Activated T-helper 17 cell treated with anti-CD3 and anti-CD28 coated beads, Interleukin-2, amount 50 U/mL, for 72 hours (primary cell): ENCODE measurements around the gene ABTB1. TPM values are rescaled to one million over a fixed set of nuclear protein-coding genes. Genes with fewer than 3 reads are reported as not detected.
A peak's percentile ranks its signal among the peaks of the same experiment; 100 is the strongest.
"Not testable (repeated sequence)": the region's sequence is repeated elsewhere in the genome, so short reads cannot be mapped to it uniquely, and the experiment has no call there.

Source experiments
- ATAC-seq: fragments of 150-1000 bp; cut with Tn5 transposase; replicated peaks from 2 replicates; pipeline ENCODE4 v1.10.0; 2021; ENCODE audit warnings: mild to moderate bottlenecking, moderate library complexity
- H3K27ac Mint-ChIP-seq: one replicate; pipeline ENCODE4 v1.8.0; 2022; ENCODE audit warnings: mixed read lengths
- H3K27me3 Mint-ChIP-seq: one replicate; pipeline ENCODE4 v1.8.0; 2022; ENCODE audit warnings: mixed read lengths
- H3K36me3 Mint-ChIP-seq: one replicate; pipeline ENCODE4 v1.8.0; 2022; ENCODE audit warnings: low read depth, mild to moderate bottlenecking, mixed read lengths
- H3K4me1 Mint-ChIP-seq: one replicate; pipeline ENCODE4 v1.8.0; 2022; ENCODE audit warnings: mixed read lengths
- H3K4me3 Mint-ChIP-seq: one replicate; pipeline ENCODE4 v1.8.0; 2022; ENCODE audit warnings: mild to moderate bottlenecking, mixed read lengths
- H3K9me3 Mint-ChIP-seq: one replicate; pipeline ENCODE4 v1.8.0; 2022; ENCODE audit warnings: mixed read lengths
- total RNA-seq, 2 donors: library from RNA; stranded (reverse); gene quantifications; one replicate each; pipeline ENCODE4 v1.2.3, GENCODE V29; 2022

Gene ABTB1
- total RNA-seq, 2 donors from 2014 or later = 16.1 to 23.6 TPM

DNA sequence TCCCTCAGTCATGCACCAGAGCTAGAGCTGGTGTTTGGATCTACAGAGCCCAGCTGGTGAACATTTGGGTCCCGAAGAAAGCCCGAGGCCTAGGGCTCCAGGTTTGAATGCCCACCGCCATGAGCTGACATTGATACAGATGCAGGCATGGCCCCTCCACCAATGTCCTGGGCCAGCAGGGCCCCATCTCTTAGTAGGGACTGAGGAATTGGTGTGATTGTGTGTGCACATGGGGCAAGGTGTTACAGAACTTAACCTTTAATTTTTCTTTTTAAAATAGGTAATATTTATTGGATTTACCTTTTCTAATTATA lies 32.8 kb upstream of the ABTB1 start:
- Mint-ChIP-seq H3K4me1 (peaks cover 9% of the 10 kb centered on the region), H3K27me3 (peaks cover 3% of the 10 kb centered on the region)

DNA sequence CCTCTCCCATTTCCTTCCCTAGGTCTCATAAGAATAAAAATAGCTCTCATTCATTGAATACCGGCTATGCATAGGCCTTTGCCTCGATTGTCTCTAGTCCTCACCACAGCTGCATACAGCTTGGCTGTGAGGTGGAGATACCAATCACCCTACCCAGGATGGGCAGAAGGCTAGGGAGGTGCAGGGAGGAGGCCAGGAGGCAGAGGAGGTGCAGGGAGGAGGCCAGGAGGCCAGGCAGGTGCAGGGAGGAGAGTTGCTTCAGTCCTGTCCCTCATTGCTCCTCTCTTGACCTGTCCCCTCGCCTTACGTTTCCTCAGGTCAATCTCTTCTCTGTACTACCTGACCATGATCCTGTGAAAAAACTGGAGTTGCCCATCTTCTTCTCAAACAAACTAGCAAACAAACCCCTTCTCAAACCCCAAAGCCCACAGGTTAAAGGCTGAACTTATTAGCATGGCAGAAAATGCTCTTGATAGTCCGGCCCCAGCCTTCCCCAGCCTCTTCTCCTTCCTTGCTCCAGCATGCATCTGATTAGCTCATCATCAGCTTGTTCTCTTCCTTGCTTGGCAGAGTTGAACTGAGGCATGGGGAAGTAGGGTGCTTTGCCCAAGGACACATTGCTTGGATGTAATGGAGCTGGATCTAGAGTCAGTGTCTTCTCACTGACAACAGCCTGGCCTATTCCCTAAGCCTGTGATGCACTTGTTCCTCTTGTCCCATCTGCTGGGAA lies 27.9 kb upstream of the ABTB1 start:
- no peaks in the 10 kb centered on the region for H3K27me3 Mint-ChIP-seq
- H3K4me3 Mint-ChIP-seq = no peak overlapping the region
- H3K27ac Mint-ChIP-seq = no peak overlapping the region
- ATAC-seq = no peak
- H3K4me1 Mint-ChIP-seq = no peaks in the 10 kb centered on the region
- no peaks in the 10 kb centered on the region for H3K36me3 Mint-ChIP-seq
- H3K9me3 Mint-ChIP-seq = no peaks in the 10 kb centered on the region

More for the DNA sequence above, 32.8 kb upstream of the ABTB1 start:
- no peak overlapping the region for H3K27ac Mint-ChIP-seq
- no peaks in the 10 kb centered on the region for H3K36me3 Mint-ChIP-seq
- ATAC-seq = no peak
- no peaks in the 10 kb centered on the region for H3K9me3 Mint-ChIP-seq
- no peak overlapping the region for H3K4me3 Mint-ChIP-seq

DNA sequence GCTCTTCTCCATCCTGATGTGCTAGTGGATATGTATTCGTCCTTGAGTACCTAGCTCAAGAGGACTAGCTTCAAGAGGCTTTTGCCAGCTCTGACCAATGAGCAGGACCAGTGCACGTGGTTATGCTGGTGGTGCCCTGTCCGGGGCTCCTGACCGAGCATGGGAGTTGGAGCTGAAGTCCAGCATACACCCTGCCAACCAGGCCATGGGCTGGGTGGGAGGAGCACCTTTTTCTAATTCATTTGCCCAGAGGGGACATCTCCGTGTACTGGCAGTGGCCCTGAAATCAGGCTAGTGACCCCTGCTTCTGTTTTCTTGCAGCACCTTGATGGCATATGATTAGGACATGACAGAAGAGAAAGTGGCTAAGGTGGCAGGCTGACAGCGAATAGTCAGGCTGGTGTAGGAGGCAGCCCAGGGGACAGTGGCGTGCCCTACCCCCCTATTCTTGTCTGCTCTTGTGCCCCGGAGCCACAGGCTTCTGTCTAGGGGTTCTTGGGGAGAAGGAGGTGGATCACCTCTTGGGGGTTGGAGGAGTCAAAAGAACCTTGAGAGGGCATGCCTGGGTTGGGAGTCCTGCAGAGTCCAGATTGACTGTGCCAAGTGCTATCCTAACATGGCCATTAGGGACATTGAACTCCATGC lies 27.3 kb upstream of the ABTB1 start:
- no peaks in the 10 kb centered on the region for H3K9me3 Mint-ChIP-seq
- H3K27me3 Mint-ChIP-seq = no peaks in the 10 kb centered on the region
- H3K36me3 Mint-ChIP-seq = no peaks in the 10 kb centered on the region
- no peaks in the 10 kb centered on the region for H3K4me1 Mint-ChIP-seq
- H3K27ac Mint-ChIP-seq = no peak overlapping the region
- no peak for ATAC-seq
- no peak overlapping the region for H3K4me3 Mint-ChIP-seq

DNA sequence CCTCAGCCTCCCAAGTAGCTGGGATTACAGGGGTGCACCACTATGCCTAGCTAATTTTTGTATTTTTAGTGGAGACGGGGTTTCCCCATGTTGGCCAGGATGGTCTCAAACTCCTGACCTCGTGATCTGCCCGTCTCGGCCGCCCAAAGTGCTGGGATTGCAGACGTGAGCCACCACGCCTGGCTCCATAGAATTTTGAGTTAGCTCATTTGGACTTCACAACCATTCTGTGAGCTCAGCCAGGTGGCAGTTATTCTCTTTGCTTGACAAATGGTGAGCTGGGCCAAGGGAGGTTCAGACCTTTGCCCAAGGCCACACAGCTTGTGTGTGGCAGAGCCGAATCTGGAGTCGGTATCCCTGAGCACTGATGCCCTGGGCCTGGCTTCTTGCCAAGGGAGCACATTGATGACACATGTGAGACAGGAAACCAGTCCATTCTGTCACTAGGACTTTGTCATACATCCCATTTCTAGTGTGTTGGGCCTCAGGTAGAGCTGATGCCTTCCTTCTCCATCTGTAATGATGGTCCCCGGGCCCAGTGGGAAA lies 26.2 kb upstream of the ABTB1 start:
- no peak for ATAC-seq
- H3K36me3 Mint-ChIP-seq = no peaks in the 10 kb centered on the region
- no peaks in the 10 kb centered on the region for H3K4me1 Mint-ChIP-seq
- H3K9me3 Mint-ChIP-seq = no peaks in the 10 kb centered on the region
- no peaks in the 10 kb centered on the region for H3K27me3 Mint-ChIP-seq
- H3K27ac Mint-ChIP-seq = no peak overlapping the region
- H3K4me3 Mint-ChIP-seq = no peak overlapping the region

DNA sequence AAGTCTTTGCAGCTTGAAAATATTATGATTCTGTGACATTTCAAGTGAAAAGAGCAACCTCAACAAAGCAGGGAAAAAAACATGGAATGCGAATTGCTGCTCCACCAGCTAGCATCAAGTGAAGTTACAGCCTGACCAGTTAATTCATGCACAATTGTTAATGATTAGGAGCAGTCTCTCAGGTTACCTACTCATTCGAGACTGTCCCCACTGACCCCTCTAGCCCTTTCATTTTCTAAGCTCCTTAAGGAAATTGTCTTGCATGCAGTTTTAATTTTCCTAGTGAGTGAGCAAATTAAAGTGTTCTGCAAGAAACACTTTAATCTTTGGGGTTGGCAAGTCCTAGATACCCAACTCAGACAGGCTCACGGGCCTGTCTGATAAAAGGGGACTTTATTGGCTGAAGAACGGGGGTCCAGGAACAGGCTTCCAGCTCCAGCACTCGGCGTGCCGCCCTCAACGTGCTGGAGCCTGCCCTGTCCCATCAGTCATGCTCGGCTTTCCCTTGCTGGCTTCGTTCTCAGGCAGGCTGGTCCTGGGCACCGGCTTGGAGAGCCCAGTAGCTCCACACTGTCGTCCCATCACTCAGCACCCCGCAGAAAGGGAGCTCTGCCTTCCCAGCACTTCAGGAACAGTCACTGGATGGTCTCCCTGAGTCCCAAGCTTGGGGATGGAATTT lies 25.4 kb upstream of the ABTB1 start:
- Mint-ChIP-seq H3K4me3 (no peak overlapping the region), H3K4me1 (no peaks in the 10 kb centered on the region), H3K36me3 (no peaks in the 10 kb centered on the region), H3K27ac (no peak overlapping the region), H3K27me3 (no peaks in the 10 kb centered on the region), H3K9me3 (no peaks in the 10 kb centered on the region)
- no peak for ATAC-seq

DNA sequence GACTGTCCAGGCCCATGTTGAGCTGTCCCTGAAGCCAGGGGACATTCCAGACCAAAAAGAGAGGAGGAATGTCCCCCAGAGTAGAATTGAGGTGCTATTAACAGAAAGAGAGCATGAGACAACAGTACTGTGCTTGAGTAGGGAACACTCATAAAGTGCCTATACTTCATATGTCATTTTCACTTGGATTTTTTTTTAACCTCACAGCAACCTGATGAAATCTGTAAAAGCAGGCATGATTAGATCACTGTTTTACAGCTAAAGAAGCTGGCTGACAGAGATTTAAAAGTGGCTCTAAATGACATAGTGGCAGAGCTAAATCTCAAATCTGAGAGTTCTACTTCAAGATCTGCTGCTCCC lies 24.9 kb upstream of the ABTB1 start:
- ATAC-seq = no peak
- no peaks in the 10 kb centered on the region for H3K9me3 Mint-ChIP-seq
- H3K4me1 Mint-ChIP-seq = no peaks in the 10 kb centered on the region
- no peak overlapping the region for H3K27ac Mint-ChIP-seq
- no peak overlapping the region for H3K4me3 Mint-ChIP-seq
- H3K36me3 Mint-ChIP-seq = no peaks in the 10 kb centered on the region
- H3K27me3 Mint-ChIP-seq = no peaks in the 10 kb centered on the region

DNA sequence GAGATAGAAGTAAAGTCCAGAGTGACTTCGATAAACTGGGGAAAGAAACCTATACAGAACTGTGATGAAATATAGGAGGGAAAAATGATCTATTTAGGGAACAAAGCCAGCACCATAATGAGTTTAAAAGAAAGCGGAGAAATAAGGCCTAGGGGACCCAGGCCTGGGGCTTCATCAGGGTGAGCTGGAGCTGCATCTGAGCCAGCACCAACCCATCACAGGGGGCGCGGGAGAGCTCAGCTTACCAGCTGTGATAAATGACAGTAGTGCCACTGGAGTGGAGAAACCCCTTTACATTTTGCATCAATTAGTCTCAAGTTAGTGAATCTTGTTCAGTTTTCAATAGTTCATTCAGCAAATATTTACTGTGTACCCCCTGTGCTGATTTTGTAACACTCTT lies 22.5 kb upstream of the ABTB1 start:
- no peaks in the 10 kb centered on the region for H3K4me1 Mint-ChIP-seq
- no peak for ATAC-seq
- H3K36me3 Mint-ChIP-seq = no peaks in the 10 kb centered on the region
- H3K27ac Mint-ChIP-seq = no peak overlapping the region
- no peaks in the 10 kb centered on the region for H3K9me3 Mint-ChIP-seq
- H3K4me3 Mint-ChIP-seq = no peak overlapping the region
- no peaks in the 10 kb centered on the region for H3K27me3 Mint-ChIP-seq

DNA sequence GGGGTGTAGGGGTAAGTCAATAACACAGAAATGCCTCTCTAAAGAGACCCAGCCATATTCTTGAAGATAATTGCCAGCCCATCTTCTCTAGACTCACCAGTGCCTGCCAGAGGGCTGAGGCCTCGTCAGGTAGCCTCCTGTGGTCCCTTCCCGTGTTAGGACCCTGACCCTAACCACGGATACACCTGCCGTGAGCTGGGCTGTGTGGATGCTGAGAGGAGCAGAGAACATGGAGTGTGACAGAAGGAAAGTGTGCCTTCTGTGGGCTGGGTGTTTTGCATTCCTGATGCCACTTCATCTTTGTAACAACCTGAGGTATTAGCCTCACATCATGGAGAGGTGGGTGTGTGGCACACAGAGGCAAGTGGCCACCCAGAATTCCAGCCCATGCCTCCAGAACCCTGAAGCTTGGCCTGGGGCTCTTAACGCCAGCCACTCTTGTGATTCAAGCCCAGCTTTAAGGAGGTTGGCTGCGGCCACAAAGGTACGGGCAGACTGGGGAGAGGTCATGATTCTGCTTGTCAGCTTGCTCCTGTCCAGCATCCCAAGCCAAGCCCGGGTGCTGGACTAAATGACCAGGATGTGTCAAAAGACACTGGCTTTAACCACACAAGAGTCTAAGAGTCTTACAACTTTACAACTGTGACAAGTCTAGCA lies 21.1 kb upstream of the ABTB1 start:
- Mint-ChIP-seq H3K27ac (no peak overlapping the region), H3K36me3 (no peaks in the 10 kb centered on the region), H3K9me3 (no peaks in the 10 kb centered on the region), H3K4me1 (no peaks in the 10 kb centered on the region), H3K27me3 (no peaks in the 10 kb centered on the region), H3K4me3 (no peak overlapping the region)
- no peak for ATAC-seq

DNA sequence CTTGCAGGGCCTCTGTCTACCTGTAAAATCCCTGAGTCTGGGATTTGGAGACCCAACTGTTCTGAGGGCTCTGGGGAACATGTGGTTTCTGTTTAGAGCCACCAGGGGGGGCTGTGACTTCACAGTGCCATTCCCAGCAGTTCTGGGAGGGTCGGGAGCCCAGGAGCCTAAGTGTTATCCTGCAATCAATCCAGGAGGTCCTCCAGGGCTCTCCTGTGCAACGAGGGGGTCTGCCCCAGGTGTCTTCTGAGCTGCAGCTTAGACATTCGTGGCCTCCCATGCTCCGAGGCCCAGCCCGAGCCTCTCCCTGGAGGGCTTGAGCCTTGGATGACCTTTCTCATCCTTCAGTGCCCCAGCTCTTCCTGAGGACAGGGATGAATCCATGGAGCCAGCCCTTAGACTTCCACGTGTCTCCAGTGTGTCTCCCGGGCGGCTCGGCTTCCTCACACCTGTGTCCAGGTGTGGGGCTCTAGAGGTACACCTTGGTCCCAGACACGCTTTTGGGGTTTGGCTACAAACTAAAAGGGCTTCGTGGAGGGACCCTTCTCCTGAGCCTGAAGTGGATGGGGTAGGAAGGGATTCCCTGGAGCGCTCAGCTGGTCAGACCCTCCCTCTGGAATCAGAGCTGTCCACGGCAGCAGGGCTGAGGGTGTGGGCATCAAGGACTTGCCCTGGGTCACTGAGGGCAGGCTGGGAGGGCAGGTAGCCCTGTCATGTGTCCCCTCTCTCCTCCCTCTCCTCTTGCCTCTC lies 20.3 kb upstream of the ABTB1 start:
- no peaks in the 10 kb centered on the region for H3K27me3 Mint-ChIP-seq
- peak; percentile 66 for ATAC-seq

DNA sequence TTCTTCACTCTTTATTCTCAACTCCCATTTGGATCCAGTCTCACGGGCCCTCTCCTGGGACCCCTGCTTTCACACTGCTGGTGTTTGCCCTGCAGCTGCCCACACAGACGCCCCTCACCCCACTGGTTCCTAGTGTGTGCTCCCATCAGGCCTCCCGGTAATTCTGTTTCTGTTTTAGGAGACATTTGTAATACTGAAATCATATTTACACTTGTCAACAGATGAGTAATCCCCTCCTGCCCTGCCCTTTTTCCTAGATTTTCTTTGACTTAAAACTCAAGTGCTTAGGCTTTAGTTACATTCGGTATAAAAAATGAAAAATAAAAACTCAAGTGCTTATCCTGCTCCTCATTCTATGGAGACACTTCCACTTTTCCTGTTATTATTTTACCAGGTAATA lies 18.4 kb upstream of the ABTB1 start:
- Mint-ChIP-seq H3K9me3 (no peaks in the 10 kb centered on the region), H3K36me3 (no peaks in the 10 kb centered on the region), H3K27ac (no peak overlapping the region), H3K27me3 (no peaks in the 10 kb centered on the region), H3K4me3 (no peak overlapping the region), H3K4me1 (no peaks in the 10 kb centered on the region)
- no peak for ATAC-seq

More for the DNA sequence above, 20.3 kb upstream of the ABTB1 start:
- Mint-ChIP-seq H3K27ac (peak overlapping the region; percentile 24), H3K36me3 (no peaks in the 10 kb centered on the region), H3K9me3 (no peaks in the 10 kb centered on the region), H3K4me3 (no peak overlapping the region), H3K4me1 (no peaks in the 10 kb centered on the region)

DNA sequence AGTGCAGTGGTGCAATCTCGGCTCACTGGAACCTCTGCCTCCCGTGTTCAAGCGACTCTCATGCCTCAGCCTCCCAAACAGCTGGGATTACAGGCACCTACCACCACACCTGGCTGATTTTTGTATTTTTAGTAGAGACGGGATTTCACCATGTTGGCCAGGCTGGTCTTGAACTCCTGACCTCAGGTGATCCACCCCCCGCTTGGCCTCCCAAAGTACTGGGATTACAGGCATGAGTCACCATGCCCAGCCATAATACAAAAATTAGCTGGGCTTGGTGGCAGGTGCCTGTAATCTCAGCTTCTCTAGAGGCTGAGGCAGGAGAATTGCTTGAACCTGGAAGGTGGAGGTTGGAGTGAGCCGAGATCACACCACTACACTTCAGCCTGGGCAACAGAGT lies 17.8 kb upstream of the ABTB1 start:
- H3K27me3 Mint-ChIP-seq, H3K4me1 Mint-ChIP-seq, H3K9me3 Mint-ChIP-seq, H3K27ac Mint-ChIP-seq, H3K4me3 Mint-ChIP-seq, ATAC-seq, H3K36me3 Mint-ChIP-seq: not testable (repeated sequence)

DNA sequence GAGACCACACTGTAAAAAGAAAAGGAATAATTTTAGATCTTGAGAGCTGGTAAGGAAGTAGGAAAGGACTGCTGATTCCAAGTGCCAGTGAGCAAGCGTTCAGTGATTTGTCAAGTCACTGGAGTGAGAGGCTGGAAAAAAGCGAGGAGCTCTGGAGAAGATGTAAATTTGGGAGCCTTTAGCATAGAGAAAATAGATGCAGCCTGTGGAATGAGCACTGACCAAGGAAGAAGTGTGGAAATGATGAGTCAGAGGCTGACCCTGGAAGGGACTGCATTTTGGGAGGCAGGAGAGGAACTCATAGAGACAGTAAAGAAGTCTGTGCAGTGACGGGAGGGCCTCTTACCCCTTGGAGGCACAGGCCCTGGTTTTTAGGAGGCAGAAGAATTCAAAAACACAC lies 17.1 kb upstream of the ABTB1 start:
- H3K27me3 Mint-ChIP-seq = no peaks in the 10 kb centered on the region
- no peak for ATAC-seq
- no peaks in the 10 kb centered on the region for H3K9me3 Mint-ChIP-seq
- no peaks in the 10 kb centered on the region for H3K36me3 Mint-ChIP-seq
- no peak overlapping the region for H3K27ac Mint-ChIP-seq
- no peaks in the 10 kb centered on the region for H3K4me1 Mint-ChIP-seq
- H3K4me3 Mint-ChIP-seq = no peak overlapping the region

DNA sequence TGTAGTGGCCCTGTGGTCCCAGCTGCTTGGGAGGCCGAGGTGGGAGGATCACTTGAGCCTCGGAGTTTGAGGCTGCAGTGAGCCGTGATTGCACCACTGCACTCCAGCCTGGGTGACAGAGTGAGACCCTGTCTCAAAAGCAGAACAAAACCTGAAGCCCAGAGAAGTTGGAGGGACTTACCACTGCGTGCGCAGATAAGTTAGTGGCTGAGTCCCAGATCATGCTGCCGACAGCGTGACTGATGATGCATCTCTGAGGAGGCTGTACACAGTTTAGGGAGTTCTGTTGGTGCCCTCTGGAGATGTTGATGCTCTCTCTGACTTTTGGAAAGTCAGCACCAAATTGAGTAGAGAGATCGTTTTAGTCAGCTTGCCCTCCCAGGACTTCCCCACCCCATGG lies 15.8 kb upstream of the ABTB1 start:
- no peaks in the 10 kb centered on the region for H3K36me3 Mint-ChIP-seq
- ATAC-seq = no peak
- H3K4me3 Mint-ChIP-seq = no peak overlapping the region
- no peak overlapping the region for H3K27ac Mint-ChIP-seq
- no peaks in the 10 kb centered on the region for H3K4me1 Mint-ChIP-seq
- no peaks in the 10 kb centered on the region for H3K9me3 Mint-ChIP-seq
- H3K27me3 Mint-ChIP-seq = no peaks in the 10 kb centered on the region

DNA sequence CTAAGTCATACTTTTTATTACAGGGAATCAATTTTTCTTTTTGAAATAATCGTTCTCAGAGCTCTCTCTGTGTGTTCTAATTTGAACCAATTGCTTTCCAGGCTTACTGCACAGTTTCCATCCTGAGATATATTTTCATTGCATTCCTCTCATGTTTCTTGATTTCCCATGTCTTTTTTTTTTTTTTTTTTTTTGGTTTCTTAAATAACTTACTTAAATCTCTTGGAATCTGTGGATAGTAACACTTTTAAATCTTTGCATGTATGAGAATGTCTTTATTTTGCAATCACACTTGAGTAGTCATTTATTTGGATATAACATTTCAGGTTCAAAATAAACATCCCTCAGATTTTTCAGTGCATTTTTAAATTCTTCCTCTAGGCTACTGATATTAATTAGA lies 14.5 kb upstream of the ABTB1 start:
- no peaks in the 10 kb centered on the region for H3K27me3 Mint-ChIP-seq
- ATAC-seq = no peak
- H3K4me3 Mint-ChIP-seq = no peak overlapping the region
- H3K27ac Mint-ChIP-seq = no peak overlapping the region
- no peaks in the 10 kb centered on the region for H3K4me1 Mint-ChIP-seq
- H3K36me3 Mint-ChIP-seq = no peaks in the 10 kb centered on the region
- H3K9me3 Mint-ChIP-seq = no peaks in the 10 kb centered on the region
